OCI-LY3 (cell line): ENCODE results near the gene PLXNC1.
A peak's percentile ranks its signal among the peaks of the same experiment; 100 is the strongest.

Experiments
- H2AFZ ChIP-seq: fragments of 200-600, 300-600 bp; shearing (Covaris generic); 2 replicates; pipeline ENCODE4 v1.6.0; 2014; ENCODE audit warnings: antibody characterized with exemption, low read depth, low read length
- H3K27ac ChIP-seq: fragments of 200-600, 300-600 bp; sonication (generic); 2 replicates; pipeline ENCODE4 v1.5.1; 2014; ENCODE audit warnings: mild to moderate bottlenecking, low read length, moderate library complexity, mixed read lengths
- H3K27me3 ChIP-seq: fragments of 200-600, 300-600 bp; sonication (generic); 2 replicates; pipeline ENCODE4 v1.6.1; 2014; ENCODE audit warnings: low read depth, low read length, mixed read lengths
- H3K36me3 ChIP-seq: fragments of 200-600, 300-600 bp; sonication (generic); replicated peaks from 2 replicates; pipeline ENCODE3; 2014; ENCODE audit warnings: low read depth, low read length, mixed read lengths
- H3K4me1 ChIP-seq: fragments of 300-600, 200-600 bp; sonication (generic); 2 replicates; pipeline ENCODE4 v1.6.1; 2014; ENCODE audit warnings: low read length, mixed read lengths
- H3K4me2 ChIP-seq: fragments of 200-600, 300-600 bp; sonication (generic); 2 replicates; pipeline ENCODE4 v1.6.1; 2014; ENCODE audit warnings: low read length, mixed read lengths
- H3K4me3 ChIP-seq: fragments of 300-600, 200-600 bp; sonication (generic); 2 replicates; pipeline ENCODE4 v1.5.1; 2014; ENCODE audit warnings: antibody characterized with exemption, mild to moderate bottlenecking, low read length, moderate library complexity
- H3K79me2 ChIP-seq: fragments of 300-600, 200-600 bp; shearing (Covaris generic); 2 replicates; pipeline ENCODE4 v1.6.1; 2014; ENCODE audit warnings: mild to moderate bottlenecking, low read length, mixed read lengths
- H3K9ac ChIP-seq: fragments of 300-600, 200-600 bp; shearing (Covaris generic); 2 replicates; pipeline ENCODE4 v1.6.0; 2014; ENCODE audit warnings: mild to moderate bottlenecking, low read length, moderate library complexity
- H3K9me3 ChIP-seq: fragments of 200-600, 300-600 bp; shearing (Covaris generic); 2 replicates; pipeline ENCODE4 v1.6.1; 2014; ENCODE audit warnings: low read length, mixed read lengths; ENCODE audit not compliant: insufficient read depth
- H4K20me1 ChIP-seq: fragments of 200-600, 300-600 bp; sonication (generic); 2 replicates; pipeline ENCODE4 v1.6.1; 2016; ENCODE audit warnings: low read length, mixed read lengths; ENCODE audit not compliant: insufficient read depth
- CTCF ChIP-seq: fragments of 200-600, 300-600 bp; sonication (generic); IDR thresholded peaks from 2 replicates; pipeline ENCODE4 v1.5.1; 2014; ENCODE audit warnings: antibody characterized with exemption, low read length, low read depth
- EZH2phosphoT487 ChIP-seq: fragments of 200-600 bp; shearing (Covaris generic); IDR thresholded peaks from 2 replicates; pipeline ENCODE4 v1.6.1; 2018; ENCODE audit warnings: antibody characterized with exemption, mixed run types, low read depth

PLXNC1 gene

GRCh38 chr12:94195483-94195882 lies 47.1 kb downstream of the PLXNC1 start:
- Histone ChIP-seq H3K79me2 (no peaks in the 10 kb centered on the region), H3K27me3 (no peaks in the 10 kb centered on the region), H3K36me3 (no peaks in the 10 kb centered on the region), H3K9ac (no peak overlapping the region), H2AFZ (no peak overlapping the region), H3K27ac (no peak overlapping the region), H4K20me1 (no peaks in the 10 kb centered on the region), H3K9me3 (no peaks in the 10 kb centered on the region), H3K4me1 (no peaks in the 10 kb centered on the region), H3K4me2 (no peak overlapping the region), H3K4me3 (no peak overlapping the region)
- TF ChIP-seq CTCF (no peak), EZH2phosphoT487 (no peak)

GRCh38 chr12:94198469-94198868 lies 50.1 kb downstream of the PLXNC1 start:
- no peak overlapping the region for H3K27ac ChIP-seq
- H4K20me1 ChIP-seq: no peaks in the 10 kb centered on the region
- no peak overlapping the region for H3K4me2 ChIP-seq
- peaks cover 7% of the 10 kb centered on the region for H3K4me1 ChIP-seq
- H3K9me3 ChIP-seq: no peaks in the 10 kb centered on the region
- TF ChIP-seq EZH2phosphoT487 (no peak), CTCF (no peak)
- no peak overlapping the region for H3K4me3 ChIP-seq
- H3K27me3 ChIP-seq: no peaks in the 10 kb centered on the region
- H3K79me2 ChIP-seq: no peaks in the 10 kb centered on the region
- no peak overlapping the region for H3K9ac ChIP-seq
- no peaks in the 10 kb centered on the region for H3K36me3 ChIP-seq
- no peak overlapping the region for H2AFZ ChIP-seq

GRCh38 chr12:94198872-94199271 lies 50.5 kb downstream of the PLXNC1 start:
- Histone ChIP-seq H3K27ac (no peak overlapping the region), H3K4me3 (no peak overlapping the region), H3K4me1 (peaks cover 7% of the 10 kb centered on the region), H3K4me2 (no peak overlapping the region), H3K9ac (no peak overlapping the region), H3K79me2 (no peaks in the 10 kb centered on the region), H3K36me3 (no peaks in the 10 kb centered on the region), H2AFZ (no peak overlapping the region), H3K9me3 (no peaks in the 10 kb centered on the region), H3K27me3 (no peaks in the 10 kb centered on the region), H4K20me1 (no peaks in the 10 kb centered on the region)
- TF ChIP-seq EZH2phosphoT487: no peak
- peak; percentile 39; the same call in 1 of the 2 replicates for TF ChIP-seq CTCF

- Histone ChIP-seq H3K27me3 (no peaks in the 10 kb centered on the region), H3K4me1 (peaks cover 17% of the 10 kb centered on the region), H3K9me3 (no peaks in the 10 kb centered on the region), H3K27ac (no peak overlapping the region), H3K36me3 (no peaks in the 10 kb centered on the region), H2AFZ (no peak overlapping the region), H4K20me1 (no peaks in the 10 kb centered on the region), H3K4me2 (no peak overlapping the region), H3K9ac (no peak overlapping the region), H3K79me2 (no peaks in the 10 kb centered on the region), H3K4me3 (no peak overlapping the region)
- no peak for TF ChIP-seq CTCF
- no peak for TF ChIP-seq EZH2phosphoT487
Observed at GRCh38 chr12:94200069-94200468, 51.7 kb downstream of the PLXNC1 start.
